HCT116 (cell line): ENCODE data around the gene HYCC2. TPM values are rescaled to one million over a fixed set of nuclear protein-coding genes. Genes with fewer than 3 reads are reported as not detected.

Experiments
- ATAC-seq: fragments of 200-7000 bp; cut with Tn5 transposase; 2 replicates; pipeline ENCODE4 v1.9.1; 2020; ENCODE audit warnings: mild to moderate bottlenecking, moderate library complexity
- BruUV-seq: library from RNA; stranded (reverse); fragments of 400-500 nt; replicated peaks from 2 replicates; lab custom pipeline; 2021; lab: Mats Ljungman, UMichigan
- CTCF ChIA-PET: fragments of 300-600 bp; sonication (Branson Sonifier 250); formaldehyde crosslinking; loops from one replicate; lab custom pipeline; 2021; ENCODE audit warnings: antibody characterized with exemption; lab: Charles Lee
- POLR2A ChIA-PET: fragments of 300-600, 350-600 bp; sonication (Branson Sonifier 250); formaldehyde crosslinking; loops from one replicate; lab custom pipeline; 2021; ENCODE audit warnings: antibody characterized with exemption; lab: Charles Lee
- RAD21 ChIA-PET, 2 experiments: fragments of 300-600 bp; sonication (Branson Sonifier 250); formaldehyde crosslinking; loops; one replicate each; lab custom pipeline; 2023; ENCODE audit warnings: low total read pairs in 2 of 2; ENCODE audit not compliant: uncharacterized antibody in 2 of 2, unreplicated experiment in 2 of 2, low non-redundant PET in 1 of 2; lab: Charles Lee
- DNase-seq: peaks from one replicate; pipeline ENCODE4 v3.0.0-alpha.2; 2010; ENCODE audit warnings: low read depth, low spot score
- H2AFZ ChIP-seq: fragments of 200-600 bp; shearing (Covaris generic), sonication (generic); 2 replicates; pipeline ENCODE4 v1.6.1; 2017; ENCODE audit warnings: low read depth, mixed run types, mixed read lengths, antibody characterized with exemption, low read length; ENCODE audit not compliant: poor library complexity, severe bottlenecking
- H3K27ac ChIP-seq: 2 replicates; pipeline ENCODE4 v1.5.1; 2012; ENCODE audit warnings: low read depth, low read length
- H3K27me3 ChIP-seq: fragments of 200-600 bp; sonication (generic); 2 replicates; pipeline ENCODE4 v1.6.1; 2016; ENCODE audit warnings: mixed run types, low read length, mixed read lengths; ENCODE audit not compliant: insufficient read depth
- H3K36me3 ChIP-seq, 2 experiments: fragments of 200-500 bp in 1 of 2; fragments of 200-600 bp in 1 of 2; sonication (Bioruptor generic) in 1 of 2; sonication (generic) in 1 of 2; 2 replicates each; pipeline versions ENCODE4 v1.5.1 to v1.6.1; 2014 to 2016; ENCODE audit warnings: low read length in 2 of 2, inconsistent platforms in 1 of 2, mixed read lengths in 1 of 2, mixed run types in 1 of 2; ENCODE audit not compliant: insufficient read depth in 2 of 2, control insufficient read depth in 1 of 2
- H3K4me1 ChIP-seq, 2 experiments: fragments of 200-600 bp in 1 of 2; sonication (generic) in 1 of 2; 2 replicates each; pipeline versions ENCODE4 v1.5.1 to v1.6.1; 2012 to 2017; ENCODE audit warnings: low read length in 2 of 2, inconsistent platforms in 1 of 2, mild to moderate bottlenecking in 1 of 2, mixed read lengths in 1 of 2, mixed run types in 1 of 2, moderate library complexity in 1 of 2; ENCODE audit not compliant: insufficient read depth in 2 of 2, control insufficient read depth in 1 of 2
- H3K4me2 ChIP-seq: fragments of 200-600 bp; sonication (generic); 2 replicates; pipeline ENCODE4 v1.6.1; 2017; ENCODE audit warnings: mixed run types, low read length, mixed read lengths
- H3K4me3 ChIP-seq, 2 experiments: fragments of 200-600 bp in 1 of 2; sonication (generic) in 1 of 2; replicated peaks in 1 of 2; 2 replicates each; pipeline ENCODE4 v1.5.1; 2011 to 2016; ENCODE audit warnings: low read length in 2 of 2, control low read depth in 1 of 2, low read depth in 1 of 2, mild to moderate bottlenecking in 1 of 2, mixed read lengths in 1 of 2, mixed run types in 1 of 2
- H3K79me2 ChIP-seq: fragments of 200-600 bp; sonication (generic); 2 replicates; pipeline ENCODE4 v1.6.1; 2017; ENCODE audit warnings: mild to moderate bottlenecking, mixed run types, low read length, moderate library complexity, mixed read lengths; ENCODE audit not compliant: insufficient read depth
- H3K9ac ChIP-seq: fragments of 200-600 bp; sonication (generic); 2 replicates; pipeline ENCODE4 v1.6.1; 2016; ENCODE audit warnings: low read length, mixed read lengths
- H3K9me2 ChIP-seq: fragments of 200-600 bp; sonication (generic), shearing (Covaris generic); 2 replicates; pipeline ENCODE4 v1.6.1; 2017; ENCODE audit warnings: mixed run types, mild to moderate bottlenecking, moderate library complexity; ENCODE audit not compliant: insufficient read depth
- H3K9me3 ChIP-seq, 2 experiments: fragments of 200-500 bp in 1 of 2; fragments of 200-600 bp in 1 of 2; sonication (Bioruptor generic) in 1 of 2; sonication (generic) in 1 of 2; 2 replicates each; pipeline ENCODE4 v1.6.1; 2014 to 2017; ENCODE audit warnings: low read length in 2 of 2, mixed read lengths in 2 of 2, inconsistent platforms in 1 of 2, low read depth in 1 of 2, mild to moderate bottlenecking in 1 of 2, mixed run types in 1 of 2, moderate library complexity in 1 of 2; ENCODE audit not compliant: control insufficient read depth in 1 of 2, insufficient read depth in 1 of 2
- H4K20me1 ChIP-seq: fragments of 200-600 bp; sonication (generic), shearing (Covaris generic); 2 replicates; pipeline ENCODE4 v1.6.1; 2017; ENCODE audit warnings: mixed run types, mild to moderate bottlenecking, moderate library complexity; ENCODE audit not compliant: insufficient read depth
- CEBPB ChIP-seq: IDR thresholded peaks from 2 replicates; pipeline ENCODE4 v1.6.1; 2012; ENCODE audit warnings: low read depth
- FOSL1 ChIP-seq: IDR thresholded peaks from 2 replicates; pipeline ENCODE4 v1.6.1; 2012; ENCODE audit warnings: low read depth
- SP1 ChIP-seq: IDR thresholded peaks from 2 replicates; pipeline ENCODE4 v1.6.1; 2012; ENCODE audit warnings: low read depth
- SRF ChIP-seq: IDR thresholded peaks from 2 replicates; pipeline ENCODE4 v1.6.1; 2012; ENCODE audit warnings: low read depth
- intact Hi-C: fragments of 100-400 bp; cut with micrococcal nuclease; formaldehyde crosslinking; loops from 2 replicates; pipeline ENCODE4 v1.10.0; 2022
- total RNA-seq: library from RNA; stranded (reverse); gene quantifications from one replicate; pipeline ENCODE4 v1.2.1, GENCODE V29; 2021; ENCODE audit not compliant: unreplicated experiment
- TF ChIP-seq, protein P1 (sequence below), 3 experiments: fragments of 200-600 bp in 1 of 3; sonication (generic) in 1 of 3; IDR thresholded peaks in 2 of 3; conservative IDR thresholded peaks in 1 of 3; 2 replicates each; pipeline ENCODE4 v1.5.1; 2012 to 2017; ENCODE audit warnings: low read depth in 2 of 3, low read length in 2 of 3, antibody characterized with exemption in 1 of 3, borderline replicate concordance in 1 of 3, control low read depth in 1 of 3, mild to moderate bottlenecking in 1 of 3, mixed read lengths in 1 of 3, mixed run types in 1 of 3, moderate library complexity in 1 of 3; ENCODE audit not compliant: insufficient read depth in 1 of 3

HYCC2 gene
- total RNA-seq, 1 experiment from 2014 or later, result 9.9 TPM

GRCh38 chr2:201110615-201111014, 39.1 kb upstream of the HYCC2 start:
- TF ChIP-seq, protein P1, sequence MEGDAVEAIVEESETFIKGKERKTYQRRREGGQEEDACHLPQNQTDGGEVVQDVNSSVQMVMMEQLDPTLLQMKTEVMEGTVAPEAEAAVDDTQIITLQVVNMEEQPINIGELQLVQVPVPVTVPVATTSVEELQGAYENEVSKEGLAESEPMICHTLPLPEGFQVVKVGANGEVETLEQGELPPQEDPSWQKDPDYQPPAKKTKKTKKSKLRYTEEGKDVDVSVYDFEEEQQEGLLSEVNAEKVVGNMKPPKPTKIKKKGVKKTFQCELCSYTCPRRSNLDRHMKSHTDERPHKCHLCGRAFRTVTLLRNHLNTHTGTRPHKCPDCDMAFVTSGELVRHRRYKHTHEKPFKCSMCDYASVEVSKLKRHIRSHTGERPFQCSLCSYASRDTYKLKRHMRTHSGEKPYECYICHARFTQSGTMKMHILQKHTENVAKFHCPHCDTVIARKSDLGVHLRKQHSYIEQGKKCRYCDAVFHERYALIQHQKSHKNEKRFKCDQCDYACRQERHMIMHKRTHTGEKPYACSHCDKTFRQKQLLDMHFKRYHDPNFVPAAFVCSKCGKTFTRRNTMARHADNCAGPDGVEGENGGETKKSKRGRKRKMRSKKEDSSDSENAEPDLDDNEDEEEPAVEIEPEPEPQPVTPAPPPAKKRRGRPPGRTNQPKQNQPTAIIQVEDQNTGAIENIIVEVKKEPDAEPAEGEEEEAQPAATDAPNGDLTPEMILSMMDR (IDR thresholded peaks at IDR 0.05 in 2 of 3, conservative IDR thresholded peaks at IDR 0.05 in 1 of 3; ENCODE audit: borderline replicate concordance in 1 of 3, insufficient read depth in 1 of 3, low read depth in 2 of 3, low read length in 2 of 3), result no peak
- TF ChIP-seq FOSL1, result no peak
- no peak for TF ChIP-seq SRF
- TF ChIP-seq SP1, result no peak
- TF ChIP-seq, all 23 proteins: peak for 0
- H3K9ac ChIP-seq, result no peak overlapping the region
- H3K4me3 ChIP-seq, result no peak overlapping the region
- no peaks in the 10 kb centered on the region for H3K27me3 ChIP-seq
- H3K79me2 ChIP-seq, result no peaks in the 10 kb centered on the region
- no peaks in the 10 kb centered on the region for H3K36me3 ChIP-seq
- no peaks in the 10 kb centered on the region for H4K20me1 ChIP-seq
- H3K9me3 ChIP-seq, result peaks cover 0 to 4% of the 10 kb centered on the region in 2 experiments; a peak in 1 of 4 replicates
- CTCF ChIA-PET, result no interaction called here
- POLR2A ChIA-PET, result no interaction called here
- H3K27ac ChIP-seq, result no peak overlapping the region
- DNase-seq (no peak), ATAC-seq (no peak)
- no peak overlapping the region for H3K4me2 ChIP-seq
- no TSS peak for BruUV-seq
- RAD21 ChIA-PET, result no interaction called here
- intact Hi-C loops, result no loop called here
- H3K9me2 ChIP-seq, result no peaks in the 10 kb centered on the region
- peaks cover 9 to 11% of the 10 kb centered on the region in 2 experiments for H3K4me1 ChIP-seq
- no peak overlapping the region for H2AFZ ChIP-seq

DNA sequence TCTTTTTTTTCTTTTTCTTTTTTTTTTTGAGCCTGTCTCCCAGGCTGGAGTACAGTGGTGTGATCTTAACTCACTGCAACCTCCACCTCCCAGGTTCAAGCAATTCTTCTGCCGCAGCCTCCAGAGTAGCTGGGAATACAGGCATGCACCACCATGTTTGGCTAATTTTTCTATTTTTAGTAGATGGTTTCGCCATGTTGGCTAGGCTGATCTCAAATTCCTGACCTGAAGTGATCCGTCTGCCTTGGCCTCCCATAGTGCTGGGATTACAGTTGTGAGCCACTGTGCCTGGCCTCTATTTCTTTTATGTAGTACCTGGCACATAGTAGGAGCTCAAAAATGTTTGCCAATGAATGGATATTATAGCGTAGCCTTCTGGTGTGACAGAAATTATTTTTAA, 37.7 kb upstream of the HYCC2 start:
- peaks cover 0 to 4% of the 10 kb centered on the region in 2 experiments; a peak in 1 of 4 replicates for H3K9me3 ChIP-seq
- no peaks in the 10 kb centered on the region for H3K9me2 ChIP-seq
- no peaks in the 10 kb centered on the region for H3K4me1 ChIP-seq
- H3K9ac ChIP-seq, result no peak overlapping the region
- intact Hi-C loops, result no loop called here
- TF ChIP-seq CEBPB, result no peak
- TF ChIP-seq FOSL1, result no peak
- ATAC-seq, result no peak
- no peak overlapping the region for H3K27ac ChIP-seq
- no peaks in the 10 kb centered on the region for H3K27me3 ChIP-seq
- no peaks in the 10 kb centered on the region for H4K20me1 ChIP-seq
- H3K36me3 ChIP-seq, result no peaks in the 10 kb centered on the region
- RAD21 ChIA-PET, result interaction anchor here in 1 of 2 experiments (0.6 kb wide), 1 partner anchor 23 kb away, joined by 3 read pairs; no protein-coding TSS in a partner anchor
- H3K4me3 ChIP-seq, result no peak overlapping the region
- H3K4me2 ChIP-seq, result no peak overlapping the region
- H3K79me2 ChIP-seq, result no peaks in the 10 kb centered on the region
- no peak for DNase-seq
- CTCF ChIA-PET, result no interaction called here
- no TSS peak for BruUV-seq
- no peak overlapping the region for H2AFZ ChIP-seq
- POLR2A ChIA-PET, result no interaction called here
